GM12878 (cell line): ENCODE measurements around the gene VTA1. TPM values are rescaled to one million over a fixed set of nuclear protein-coding genes. Genes with fewer than 3 reads are reported as not detected.

Source experiments
- ATAC-seq: fragments of 200-7000 bp; cut with Tn5 transposase; 3 replicates; pipeline ENCODE4 v1.9.1; 2020; ENCODE audit warnings: mild to moderate bottlenecking, moderate library complexity
- BruUV-seq: library from RNA; stranded (reverse); fragments of 400-500 nt; replicated peaks from 2 replicates; lab custom pipeline; 2021; lab: Mats Ljungman, UMichigan
- CTCF ChIA-PET: fragments of 300-600 bp; sonication (Branson Sonifier 250); formaldehyde crosslinking; extraction: SDS; loops from one replicate; lab custom pipeline; 2021; ENCODE audit warnings: inconsistent platforms; lab: Yijun Ruan, JAX
- POLR2A ChIA-PET: fragments of 350-600 bp; formaldehyde crosslinking; extraction: SDS; loops from one replicate; lab custom pipeline; 2021; ENCODE audit warnings: inconsistent platforms; lab: Charles Lee
- RAD21 ChIA-PET: fragments of 300-600 bp; sonication (Branson Sonifier 250); formaldehyde crosslinking; loops from one replicate; lab custom pipeline; 2023; ENCODE audit warnings: antibody characterized with exemption; ENCODE audit not compliant: unreplicated experiment; lab: Charles Lee
- SMC1A ChIA-PET: fragments of 300-600 bp; sonication (Branson Sonifier 250); formaldehyde crosslinking; loops from one replicate; lab custom pipeline; 2023; ENCODE audit not compliant: unreplicated experiment, uncharacterized antibody; lab: Charles Lee
- DNase-seq: peaks from one replicate; pipeline ENCODE4 v3.0.0-alpha.2; 2011; ENCODE audit warnings: low read depth, low spot score
- FAIRE-seq: peaks from 3 replicates; lab custom pipeline; 2011; peaks lifted over from hg19 to GRCh38; lab: Jason Lieb, UNC
- H2AFZ ChIP-seq: 2 replicates; pipeline ENCODE4 v1.6.0; 2011; ENCODE audit warnings: low read depth, low read length, control low read depth; ENCODE audit not compliant: control insufficient read depth
- H3K27ac ChIP-seq: 2 replicates; pipeline ENCODE4 v1.5.1; 2011; ENCODE audit warnings: control low read depth; ENCODE audit not compliant: control insufficient read depth, insufficient read depth
- H3K27me3 ChIP-seq, 2 experiments: replicated peaks in 1 of 2; 2 replicates each; pipeline versions ENCODE4 v1.6.0 to v1.6.1; 2011; ENCODE audit warnings: low read length in 1 of 2; ENCODE audit not compliant: control insufficient read depth in 2 of 2, insufficient read depth in 2 of 2
- H3K36me3 ChIP-seq, 2 experiments: 2 replicates each; pipeline ENCODE4 v1.5.1; 2011; ENCODE audit warnings: low read length in 1 of 2; ENCODE audit not compliant: control insufficient read depth in 2 of 2, insufficient read depth in 2 of 2
- H3K4me1 ChIP-seq: 2 replicates; pipeline ENCODE4 v1.6.1; 2011; ENCODE audit warnings: mild to moderate bottlenecking, low read length, moderate library complexity, mixed read lengths; ENCODE audit not compliant: control insufficient read depth, insufficient read depth
- H3K4me2 ChIP-seq: 2 replicates; pipeline ENCODE4 v1.6.0; 2011; ENCODE audit warnings: control low read depth; ENCODE audit not compliant: control insufficient read depth, insufficient read depth
- H3K4me3 ChIP-seq: fragments of 200-600 bp; sonication (generic); 2 replicates; pipeline ENCODE4 v1.5.1; 2016
- H3K79me2 ChIP-seq: 2 replicates; pipeline ENCODE4 v1.6.0; 2011; ENCODE audit warnings: low read length; ENCODE audit not compliant: control insufficient read depth, insufficient read depth
- H3K9ac ChIP-seq: 2 replicates; pipeline ENCODE4 v1.8.0; 2011; ENCODE audit warnings: low read length, control low read depth, mixed read lengths; ENCODE audit not compliant: control insufficient read depth, insufficient read depth
- H3K9me3 ChIP-seq: replicated peaks from 3 replicates; pipeline ENCODE4 v1.5.1; 2011; ENCODE audit warnings: mild to moderate bottlenecking, low read length; ENCODE audit not compliant: control insufficient read depth, insufficient read depth
- H4K20me1 ChIP-seq: 2 replicates; pipeline ENCODE4 v1.6.0; 2011; ENCODE audit not compliant: control insufficient read depth, insufficient read depth
- BHLHE40 ChIP-seq, 2 experiments: fragments of 450-650 bp in 1 of 2; IDR thresholded peaks; 2 replicates each; pipeline ENCODE4 v1.6.1; 2011 to 2017; ENCODE audit warnings: low read depth in 2 of 2, borderline replicate concordance in 1 of 2, improper control_type of control experiment in 1 of 2, low read length in 1 of 2, mild to moderate bottlenecking in 1 of 2
- GABPA ChIP-seq: IDR thresholded peaks from 2 replicates; pipeline ENCODE4 v1.6.1; 2014; ENCODE audit warnings: antibody characterized with exemption, low read depth, mild to moderate bottlenecking, inconsistent platforms
- HDGF ChIP-seq: fragments of 450-650 bp; IDR thresholded peaks from 2 replicates; pipeline ENCODE4 v1.6.1; 2016; ENCODE audit warnings: antibody characterized with exemption
- KAT2A ChIP-seq: conservative IDR thresholded peaks from 2 replicates; pipeline ENCODE4 v1.6.1; 2011; ENCODE audit warnings: low read depth, low read length; ENCODE audit not compliant: control insufficient read depth
- MTA3 ChIP-seq: IDR thresholded peaks from 2 replicates; pipeline ENCODE4 v1.6.1; 2012; ENCODE audit warnings: low read length, inconsistent platforms, borderline replicate concordance
- POU2F2 ChIP-seq: IDR thresholded peaks from 3 replicates; pipeline ENCODE4 v1.6.1; 2011; ENCODE audit warnings: low read depth, mild to moderate bottlenecking, low read length, borderline replicate concordance
- TAF1 ChIP-seq: IDR thresholded peaks from 2 replicates; pipeline ENCODE4 v1.6.1; 2011; ENCODE audit warnings: mild to moderate bottlenecking, low read depth, low read length, borderline replicate concordance
- TCF3 ChIP-seq: IDR thresholded peaks from 2 replicates; pipeline ENCODE4 v1.6.1; 2012; ENCODE audit warnings: low read depth, mild to moderate bottlenecking, low read length, borderline replicate concordance; ENCODE audit not compliant: insufficient read depth
- WGBS: methylation state at CpG from one replicate; pipeline ENCODE4 v1.1.6; 2016; ENCODE audit warnings: low lambda C conversion rate; ENCODE audit not compliant: insufficient replicate concordance, insufficient coverage; ENCODE audit errors: missing lambda C conversion rate; 5-methylcytosine and 5-hydroxymethylcytosine counted together
- in situ Hi-C: fragments of 300-500 bp; cut with MboI; formaldehyde crosslinking; loops from 9 replicates; pipeline ENCODE4 v1.14.3; 2018; ENCODE audit warnings: mixed read lengths
- intact Hi-C: fragments of 100-400 bp; cut with micrococcal nuclease; formaldehyde crosslinking; loops from one replicate; pipeline ENCODE4 v1.14.2; 2022; ENCODE audit not compliant: unreplicated experiment
- polyA plus RNA-seq, 11 experiments: library from polyadenylated mRNA; depleted of rRNA in 4 of 11; unstranded in 6 of 11; stranded (reverse) in 5 of 11; fragments of >200 nt; fragmentation: Nextera tagmentation in 4 of 11; fragmentation: Illumina TruSeq in 1 of 11; extraction: Ambion mirVana in 4 of 11; extraction: Trizol in 1 of 11; gene quantifications; 1 replicate in 1 of 11; 2 replicates in 10 of 11; pipeline versions ENCODE4 v1.2.1 to v1.2.3, GENCODE V29; 2011 to 2016; ENCODE audit warnings: inconsistent platforms in 2 of 11, missing spikeins in 2 of 11, low read depth in 1 of 11
- total RNA-seq, 4 experiments: library from RNA; depleted of rRNA in 3 of 4; stranded (reverse); fragments of >200 nt in 3 of 4; fragmentation: Illumina TruSeq in 1 of 4; extraction: Trizol in 1 of 4; gene quantifications; 2 replicates each; pipeline versions ENCODE4 v1.2.1 to v1.2.3, GENCODE V29; 2013 to 2021
- TF ChIP-seq, protein P1 (sequence below): fragments of 150-350 bp; IDR thresholded peaks from 2 replicates; pipeline ENCODE4 v1.6.1; 2016; ENCODE audit warnings: low read depth, low read length
- TF ChIP-seq, protein P2 (sequence below): IDR thresholded peaks from 2 replicates; pipeline ENCODE4 v1.6.1; 2012; ENCODE audit warnings: improper control_type of control experiment, low read depth, low read length; ENCODE audit not compliant: insufficient replicate concordance

Gene VTA1
- total and polyA plus RNA-seq, 10 of the 15 experiments (the other 5 are each of a cell fraction or from before 2014, with no cell fraction given) = 48.3 to 126 (median 90.7) TPM

DNA sequence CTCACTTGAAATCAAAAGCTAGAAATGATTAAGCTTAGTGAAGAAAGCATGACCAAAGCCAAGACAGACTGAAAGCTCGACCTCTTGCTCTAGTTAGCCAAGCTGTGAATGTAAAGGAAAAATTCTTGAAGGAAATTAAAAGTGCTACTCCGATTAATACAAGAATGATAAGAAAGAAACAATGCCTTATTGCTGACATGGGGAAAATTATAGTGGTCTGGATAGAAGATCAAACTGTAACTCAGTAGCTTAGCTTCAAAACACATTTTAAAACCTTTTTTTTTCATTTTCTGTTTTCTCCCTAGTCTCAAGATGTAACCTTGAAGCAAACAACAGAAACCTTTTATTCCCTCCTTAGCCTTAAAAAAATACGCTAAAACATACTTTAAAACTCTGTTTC, 25.7 kb upstream of the VTA1 start:
- no TSS peak for BruUV-seq
- Histone ChIP-seq H3K36me3 (no peaks in the 10 kb centered on the region), H3K9me3 (no peaks in the 10 kb centered on the region), H3K4me3 (no peak overlapping the region), H4K20me1 (no peaks in the 10 kb centered on the region), H3K27me3 (no peaks in the 10 kb centered on the region), H3K4me1 (no peaks in the 10 kb centered on the region), H3K4me2 (no peak overlapping the region), H3K27ac (no peak overlapping the region), H3K79me2 (no peaks in the 10 kb centered on the region), H3K9ac (no peak overlapping the region), H2AFZ (no peak overlapping the region)
- intact Hi-C loops = no loop called here
- in situ Hi-C loops = no loop called here
- ATAC-seq = no peak
- DNase-seq = no peak
- ChIA-PET POLR2A (no interaction called here), SMC1A (interaction anchor here (1.7 kb wide), 1 partner anchor 9 kb away, joined by 5 read pairs; no protein-coding TSS in a partner anchor), CTCF (interaction anchor here (0.7 to 1.7 kb wide), 2 partner anchors 10 to 355 kb away, joined by 3 to 6 read pairs; no protein-coding TSS in a partner anchor), RAD21 (no interaction called here)
- TF ChIP-seq BHLHE40 (IDR thresholded peaks at IDR 0.05; ENCODE audit: borderline replicate concordance in 1 of 2, low read depth in 2 of 2, low read length in 1 of 2) (no peak), MTA3 (no peak), TCF3 (no peak), TAF1 (no peak), POU2F2 (no peak), KAT2A (no peak), HDGF (no peak), GABPA (no peak)
- TF ChIP-seq, protein P1, sequence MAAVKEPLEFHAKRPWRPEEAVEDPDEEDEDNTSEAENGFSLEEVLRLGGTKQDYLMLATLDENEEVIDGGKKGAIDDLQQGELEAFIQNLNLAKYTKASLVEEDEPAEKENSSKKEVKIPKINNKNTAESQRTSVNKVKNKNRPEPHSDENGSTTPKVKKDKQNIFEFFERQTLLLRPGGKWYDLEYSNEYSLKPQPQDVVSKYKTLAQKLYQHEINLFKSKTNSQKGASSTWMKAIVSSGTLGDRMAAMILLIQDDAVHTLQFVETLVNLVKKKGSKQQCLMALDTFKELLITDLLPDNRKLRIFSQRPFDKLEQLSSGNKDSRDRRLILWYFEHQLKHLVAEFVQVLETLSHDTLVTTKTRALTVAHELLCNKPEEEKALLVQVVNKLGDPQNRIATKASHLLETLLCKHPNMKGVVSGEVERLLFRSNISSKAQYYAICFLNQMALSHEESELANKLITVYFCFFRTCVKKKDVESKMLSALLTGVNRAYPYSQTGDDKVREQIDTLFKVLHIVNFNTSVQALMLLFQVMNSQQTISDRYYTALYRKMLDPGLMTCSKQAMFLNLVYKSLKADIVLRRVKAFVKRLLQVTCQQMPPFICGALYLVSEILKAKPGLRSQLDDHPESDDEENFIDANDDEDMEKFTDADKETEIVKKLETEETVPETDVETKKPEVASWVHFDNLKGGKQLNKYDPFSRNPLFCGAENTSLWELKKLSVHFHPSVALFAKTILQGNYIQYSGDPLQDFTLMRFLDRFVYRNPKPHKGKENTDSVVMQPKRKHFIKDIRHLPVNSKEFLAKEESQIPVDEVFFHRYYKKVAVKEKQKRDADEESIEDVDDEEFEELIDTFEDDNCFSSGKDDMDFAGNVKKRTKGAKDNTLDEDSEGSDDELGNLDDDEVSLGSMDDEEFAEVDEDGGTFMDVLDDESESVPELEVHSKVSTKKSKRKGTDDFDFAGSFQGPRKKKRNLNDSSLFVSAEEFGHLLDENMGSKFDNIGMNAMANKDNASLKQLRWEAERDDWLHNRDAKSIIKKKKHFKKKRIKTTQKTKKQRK = no peak
- TF ChIP-seq, protein P2, sequence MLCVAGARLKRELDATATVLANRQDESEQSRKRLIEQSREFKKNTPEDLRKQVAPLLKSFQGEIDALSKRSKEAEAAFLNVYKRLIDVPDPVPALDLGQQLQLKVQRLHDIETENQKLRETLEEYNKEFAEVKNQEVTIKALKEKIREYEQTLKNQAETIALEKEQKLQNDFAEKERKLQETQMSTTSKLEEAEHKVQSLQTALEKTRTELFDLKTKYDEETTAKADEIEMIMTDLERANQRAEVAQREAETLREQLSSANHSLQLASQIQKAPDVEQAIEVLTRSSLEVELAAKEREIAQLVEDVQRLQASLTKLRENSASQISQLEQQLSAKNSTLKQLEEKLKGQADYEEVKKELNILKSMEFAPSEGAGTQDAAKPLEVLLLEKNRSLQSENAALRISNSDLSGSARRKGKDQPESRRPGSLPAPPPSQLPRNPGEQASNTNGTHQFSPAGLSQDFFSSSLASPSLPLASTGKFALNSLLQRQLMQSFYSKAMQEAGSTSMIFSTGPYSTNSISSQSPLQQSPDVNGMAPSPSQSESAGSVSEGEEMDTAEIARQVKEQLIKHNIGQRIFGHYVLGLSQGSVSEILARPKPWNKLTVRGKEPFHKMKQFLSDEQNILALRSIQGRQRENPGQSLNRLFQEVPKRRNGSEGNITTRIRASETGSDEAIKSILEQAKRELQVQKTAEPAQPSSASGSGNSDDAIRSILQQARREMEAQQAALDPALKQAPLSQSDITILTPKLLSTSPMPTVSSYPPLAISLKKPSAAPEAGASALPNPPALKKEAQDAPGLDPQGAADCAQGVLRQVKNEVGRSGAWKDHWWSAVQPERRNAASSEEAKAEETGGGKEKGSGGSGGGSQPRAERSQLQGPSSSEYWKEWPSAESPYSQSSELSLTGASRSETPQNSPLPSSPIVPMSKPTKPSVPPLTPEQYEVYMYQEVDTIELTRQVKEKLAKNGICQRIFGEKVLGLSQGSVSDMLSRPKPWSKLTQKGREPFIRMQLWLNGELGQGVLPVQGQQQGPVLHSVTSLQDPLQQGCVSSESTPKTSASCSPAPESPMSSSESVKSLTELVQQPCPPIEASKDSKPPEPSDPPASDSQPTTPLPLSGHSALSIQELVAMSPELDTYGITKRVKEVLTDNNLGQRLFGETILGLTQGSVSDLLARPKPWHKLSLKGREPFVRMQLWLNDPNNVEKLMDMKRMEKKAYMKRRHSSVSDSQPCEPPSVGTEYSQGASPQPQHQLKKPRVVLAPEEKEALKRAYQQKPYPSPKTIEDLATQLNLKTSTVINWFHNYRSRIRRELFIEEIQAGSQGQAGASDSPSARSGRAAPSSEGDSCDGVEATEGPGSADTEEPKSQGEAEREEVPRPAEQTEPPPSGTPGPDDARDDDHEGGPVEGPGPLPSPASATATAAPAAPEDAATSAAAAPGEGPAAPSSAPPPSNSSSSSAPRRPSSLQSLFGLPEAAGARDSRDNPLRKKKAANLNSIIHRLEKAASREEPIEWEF = no peak
- FAIRE-seq = no peak
- 11% methylated on average over 3 of the region's 3 CpGs for WGBS
